ENCODE results near the gene NYAP2. TPM values are rescaled to one million over a fixed set of nuclear protein-coding genes. Genes with fewer than 3 reads are reported as not detected.

Gene NYAP2
- total and polyA plus RNA-seq, 12 donors: 0.04 TPM; not detected in 11

- no peaks in the 10 kb centered on the region for H3K36me3 ChIP-seq
- H3K4me1 ChIP-seq: no peaks in the 10 kb centered on the region
- TF ChIP-seq, protein P1, sequence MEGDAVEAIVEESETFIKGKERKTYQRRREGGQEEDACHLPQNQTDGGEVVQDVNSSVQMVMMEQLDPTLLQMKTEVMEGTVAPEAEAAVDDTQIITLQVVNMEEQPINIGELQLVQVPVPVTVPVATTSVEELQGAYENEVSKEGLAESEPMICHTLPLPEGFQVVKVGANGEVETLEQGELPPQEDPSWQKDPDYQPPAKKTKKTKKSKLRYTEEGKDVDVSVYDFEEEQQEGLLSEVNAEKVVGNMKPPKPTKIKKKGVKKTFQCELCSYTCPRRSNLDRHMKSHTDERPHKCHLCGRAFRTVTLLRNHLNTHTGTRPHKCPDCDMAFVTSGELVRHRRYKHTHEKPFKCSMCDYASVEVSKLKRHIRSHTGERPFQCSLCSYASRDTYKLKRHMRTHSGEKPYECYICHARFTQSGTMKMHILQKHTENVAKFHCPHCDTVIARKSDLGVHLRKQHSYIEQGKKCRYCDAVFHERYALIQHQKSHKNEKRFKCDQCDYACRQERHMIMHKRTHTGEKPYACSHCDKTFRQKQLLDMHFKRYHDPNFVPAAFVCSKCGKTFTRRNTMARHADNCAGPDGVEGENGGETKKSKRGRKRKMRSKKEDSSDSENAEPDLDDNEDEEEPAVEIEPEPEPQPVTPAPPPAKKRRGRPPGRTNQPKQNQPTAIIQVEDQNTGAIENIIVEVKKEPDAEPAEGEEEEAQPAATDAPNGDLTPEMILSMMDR (IDR thresholded peaks at IDR 0.05): no peak
- H3K4me3 ChIP-seq: no peak overlapping the region
- H3K27ac ChIP-seq: no peak overlapping the region
- H3K27me3 ChIP-seq: no peaks in the 10 kb centered on the region
- no peaks in the 10 kb centered on the region for H3K9me3 ChIP-seq
- WGBS, 2 donors: 90 to 92% methylated on average over 2 of the region's 2 CpGs
- ATAC-seq (no peak), DNase-seq (no peak)
- intact Hi-C loops (cut with DNase I): no loop called here
Observed at GRCh38 chr2:225422145-225422544, 22.6 kb downstream of the NYAP2 start.

- intact Hi-C loops (cut with DNase I): no loop called here
- no peak overlapping the region for H3K4me3 ChIP-seq
- no peaks in the 10 kb centered on the region for H3K27me3 ChIP-seq
- no peaks in the 10 kb centered on the region for H3K9me3 ChIP-seq
- ATAC-seq (no peak), DNase-seq (no peak)
- TF ChIP-seq, protein P1 (IDR thresholded peaks at IDR 0.05): no peak
- 88 to 96% methylated on average over 1 of the region's 1 CpG for WGBS, 2 donors
- H3K27ac ChIP-seq: no peak overlapping the region
- no peaks in the 10 kb centered on the region for H3K4me1 ChIP-seq
- H3K36me3 ChIP-seq: no peaks in the 10 kb centered on the region
Observed at GRCh38 chr2:225425284-225425683, 25.8 kb downstream of the NYAP2 start.

GRCh38 chr2:225428360-225428759 is 28.9 kb downstream of the NYAP2 start:
- H3K9me3 ChIP-seq: no peaks in the 10 kb centered on the region
- ATAC-seq: no peak
- 20 to 29% methylated on average over 1 of the region's 1 CpG for WGBS, 2 donors
- no peaks in the 10 kb centered on the region for H3K36me3 ChIP-seq
- DNase-seq: no peak
- H3K27me3 ChIP-seq: no peaks in the 10 kb centered on the region
- intact Hi-C loops (cut with DNase I): no loop called here
- no peak overlapping the region for H3K4me3 ChIP-seq
- H3K4me1 ChIP-seq: no peaks in the 10 kb centered on the region
- H3K27ac ChIP-seq: no peak overlapping the region
- TF ChIP-seq, protein P1 (IDR thresholded peaks at IDR 0.05): no peak

- no peak overlapping the region for H3K4me3 ChIP-seq
- no peaks in the 10 kb centered on the region for H3K9me3 ChIP-seq
- H3K27ac ChIP-seq: no peak overlapping the region
- WGBS, 2 donors: 50 to 51% methylated on average over 4 of the region's 4 CpGs
- H3K4me1 ChIP-seq: no peaks in the 10 kb centered on the region
- no peaks in the 10 kb centered on the region for H3K36me3 ChIP-seq
- intact Hi-C loops (cut with DNase I): no loop called here
- ATAC-seq: no peak
- TF ChIP-seq, protein P1 (IDR thresholded peaks at IDR 0.05): no peak
- no peaks in the 10 kb centered on the region for H3K27me3 ChIP-seq
- DNase-seq: no peak
Observed at GRCh38 chr2:225429717-225430116, 30.2 kb downstream of the NYAP2 start.

Data from heart right ventricle (tissue), 16 donors.